ENCODE data around the gene GPR142. TPM values are rescaled to one million over a fixed set of nuclear protein-coding genes. Genes with fewer than 3 reads are reported as not detected.

Gene GPR142
- total and polyA plus RNA-seq, 4 donors = 0.05 to 0.08 TPM; not detected in 2

DNA sequence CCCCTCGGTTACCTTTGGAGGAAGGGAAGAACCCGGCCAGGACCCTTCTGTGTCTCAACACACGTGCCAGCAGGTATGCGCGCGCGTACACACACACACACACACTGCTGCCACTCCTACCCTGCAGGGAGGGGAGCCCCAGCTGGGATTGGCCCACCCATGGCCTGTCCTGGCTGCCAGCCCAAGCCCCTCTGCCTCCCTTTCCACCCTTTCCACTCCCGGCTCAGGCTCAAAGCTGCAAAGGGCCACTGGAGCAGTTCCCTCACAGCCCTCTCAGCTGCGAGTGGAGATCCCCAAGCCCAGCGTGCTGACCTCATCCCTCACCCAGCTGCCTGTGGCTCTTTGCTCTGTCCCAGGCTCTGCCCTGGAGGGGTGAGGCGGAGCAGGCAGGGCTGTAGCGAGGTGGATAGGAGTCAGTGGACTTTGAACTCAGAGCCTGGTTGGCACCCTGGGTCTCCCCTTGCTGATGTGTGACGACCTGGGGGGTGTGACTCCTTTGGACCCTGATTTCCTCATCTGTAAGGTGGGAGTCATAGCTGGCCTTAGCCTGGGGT lies 26.8 kb upstream of the GPR142 start:
- no peak overlapping the region for H3K27ac ChIP-seq (ENCODE audit: low read depth in 1 of 2, low read length in 2 of 2)
- no peak overlapping the region for H3K4me3 ChIP-seq (ENCODE audit: low read depth in 1 of 3, low read length in 3 of 3)
- TF ChIP-seq YY1 (IDR thresholded peaks at IDR 0.05) (no peak), JUND (IDR thresholded peaks at IDR 0.05) (no peak), MAX (IDR thresholded peaks at IDR 0.05) (no peak), NR2F2 (IDR thresholded peaks at IDR 0.05) (no peak), REST (IDR thresholded peaks at IDR 0.05) (no peak), ZBTB33 (IDR thresholded peaks at IDR 0.05) (no peak), ATF3 (IDR thresholded peaks at IDR 0.05) (no peak), HNF4A (conservative IDR thresholded peaks at IDR 0.05) (no peak), HNF4G (IDR thresholded peaks at IDR 0.05) (no peak), RXRA (IDR thresholded peaks at IDR 0.05) (no peak), SP1 (IDR thresholded peaks at IDR 0.05) (no peak), TAF1 (conservative IDR thresholded peaks at IDR 0.05) (no peak), FOXA1 (IDR thresholded peaks at IDR 0.05) (no peak), FOXA2 (IDR thresholded peaks at IDR 0.05) (no peak), GABPA (IDR thresholded peaks at IDR 0.05 in 1 of 2, conservative IDR thresholded peaks at IDR 0.05 in 1 of 2) (no peak), CTCF (IDR thresholded peaks at IDR 0.05; ENCODE audit: low read depth, low read length, missing input control) (no peak), RAD21 (IDR thresholded peaks at IDR 0.05) (no peak)
- H3K9me3 ChIP-seq (ENCODE audit: control insufficient read depth in 4 of 4, low read length in 3 of 4) = no peaks in the 10 kb centered on the region
- no peak for DNase-seq (ENCODE audit: low spot score)
- H3K9ac ChIP-seq (ENCODE audit: low read depth in 1 of 2, low read length in 2 of 2) = no peak overlapping the region
- peaks cover 0 to 2% (median 0%) of the 10 kb centered on the region in 4 donors for H3K4me1 ChIP-seq (ENCODE audit: control insufficient read depth in 4 of 4, insufficient read depth in 4 of 4, low read length in 3 of 4)
- H3K27me3 ChIP-seq (ENCODE audit: control insufficient read depth in 4 of 4, insufficient read depth in 4 of 4, low read length in 3 of 4) = peaks cover 0 to 6% (median 0%) of the 10 kb centered on the region in 4 donors
- 66% methylated on average over 13 of the region's 13 CpGs for WGBS
- H3K36me3 ChIP-seq (ENCODE audit: control insufficient read depth in 4 of 4, insufficient read depth in 3 of 4, low read depth in 1 of 4, low read length in 3 of 4) = no peaks in the 10 kb centered on the region

All from liver (tissue), 9 donors.